ENCODE results near the gene EGR1. TPM values are rescaled to one million over a fixed set of nuclear protein-coding genes. Genes with fewer than 3 reads are reported as not detected.

EGR1 gene
- total and polyA plus RNA-seq, 2 donors (not counting 1 experiment from before 2014, with no cell fraction given): 13.7 to 212 TPM

DNA sequence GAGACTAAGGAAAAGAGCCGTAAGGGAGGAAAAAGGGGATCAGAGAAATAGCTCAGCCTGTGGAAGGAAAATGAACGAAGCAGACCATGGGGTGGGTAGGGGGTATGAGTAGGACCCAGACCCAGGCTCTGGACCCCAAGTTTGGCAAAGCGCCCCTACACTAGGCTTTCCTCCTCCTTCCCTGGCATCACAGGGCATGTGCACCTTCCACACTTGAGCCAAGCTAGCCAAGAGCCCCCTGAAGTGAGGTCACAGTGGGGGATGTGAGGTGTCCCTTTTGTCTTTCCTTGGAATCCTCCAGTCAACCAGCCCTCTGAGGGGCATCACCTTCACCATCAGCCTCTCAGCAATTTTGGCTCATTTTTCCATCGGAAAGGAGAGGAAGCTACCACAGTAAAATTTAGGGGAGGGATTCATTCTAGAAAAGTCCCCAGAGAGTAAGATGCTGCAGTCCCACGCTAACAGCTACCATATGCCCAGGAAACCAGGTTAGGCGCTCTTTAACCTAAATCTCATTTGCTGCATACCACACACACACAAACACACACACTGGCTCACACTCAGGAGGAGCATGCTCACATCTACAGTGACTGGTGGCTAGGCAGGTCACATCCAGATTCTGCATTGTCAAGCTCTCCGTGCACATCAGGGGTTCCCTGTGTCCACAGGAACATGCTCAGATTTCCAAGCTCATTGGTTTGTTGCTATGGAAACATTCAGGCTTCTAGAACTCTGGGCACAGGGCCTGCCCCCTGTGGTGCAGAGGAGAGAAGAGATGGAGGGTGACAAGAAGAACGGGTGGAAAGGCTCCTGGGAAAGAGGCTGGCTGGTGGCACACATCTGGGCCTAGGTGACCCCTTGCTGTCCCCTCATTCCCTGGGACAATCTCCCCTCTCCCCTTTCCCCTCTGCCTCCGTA is 16.5 kb upstream of the EGR1 start:
- DNase-seq: no peak
- no peaks in the 10 kb centered on the region for H3K27me3 Mint-ChIP-seq
- no peak overlapping the region for H3K4me3 Mint-ChIP-seq
- Histone ChIP-seq H3K4me2 (replicated peaks; ENCODE audit: low read depth, low read length, poor library complexity, severe bottlenecking) (no peak overlapping the region), H3K4me1 (ENCODE audit: control insufficient read depth in 2 of 2, insufficient read depth in 2 of 2, low read length in 2 of 2) (peaks cover 3 to 8% of the 10 kb centered on the region in 2 donors), H3K27ac (ENCODE audit: low read length in 2 of 2) (no peak overlapping the region), H4K20me1 (ENCODE audit: control insufficient read depth, insufficient read depth, low read length, poor library complexity, severe bottlenecking) (no peaks in the 10 kb centered on the region), H3K79me2 (ENCODE audit: control insufficient read depth, insufficient read depth, low read length) (no peaks in the 10 kb centered on the region), H3K4me3 (ENCODE audit: control extremely low read depth in 1 of 5, extremely low read depth in 1 of 5, insufficient read depth in 1 of 5, low read depth in 2 of 5, low read length in 4 of 5) (no peak overlapping the region), H3K9ac (ENCODE audit: low read length) (no peak overlapping the region), H3K9me3 (ENCODE audit: control extremely low read depth in 1 of 3, control insufficient read depth in 2 of 3, insufficient read depth in 1 of 3, low read length in 2 of 3) (no peaks in the 10 kb centered on the region), H2AFZ (ENCODE audit: insufficient read depth, low read depth, low read length, poor library complexity, severe bottlenecking) (no peak overlapping the region), H3K36me3 (replicated peaks in 1 of 2; ENCODE audit: control extremely low read depth in 1 of 2, control insufficient read depth in 1 of 2, extremely low read depth in 1 of 2, insufficient read depth in 2 of 2, low read length in 1 of 2) (no peaks in the 10 kb centered on the region), H3K27me3 (replicated peaks in 1 of 4; ENCODE audit: control extremely low read depth in 1 of 4, control insufficient read depth in 3 of 4, insufficient read depth in 4 of 4, low read length in 3 of 4) (no peaks in the 10 kb centered on the region)
- no peaks in the 10 kb centered on the region for H3K9me3 Mint-ChIP-seq (ENCODE audit: insufficient read depth)
- WGBS (ENCODE audit: insufficient coverage): 87% methylated on average over 5 of the region's 9 CpGs
- peaks cover 6% of the 10 kb centered on the region for H3K4me1 Mint-ChIP-seq
- ChIA-PET POLR2A (interaction anchor here (0.6 kb wide), 1 partner anchor 66 kb away, joined by 7 read pairs; no protein-coding TSS in a partner anchor), CTCF (interaction anchor here (0.8 to 13.1 kb wide), 16 partner anchors 8 to 268 kb away, joined by 3 to 281 read pairs (median 6); partner anchors contain the start of genes EGR1, ETF1 and REEP2)
- ATAC-seq (ENCODE audit: low read depth): no peak
- TF ChIP-seq EZH2 (IDR thresholded peaks at IDR 0.05; ENCODE audit: borderline replicate concordance, insufficient read depth, low read depth, low read length, poor library complexity, severe bottlenecking): no peak
- TF ChIP-seq, protein P1, sequence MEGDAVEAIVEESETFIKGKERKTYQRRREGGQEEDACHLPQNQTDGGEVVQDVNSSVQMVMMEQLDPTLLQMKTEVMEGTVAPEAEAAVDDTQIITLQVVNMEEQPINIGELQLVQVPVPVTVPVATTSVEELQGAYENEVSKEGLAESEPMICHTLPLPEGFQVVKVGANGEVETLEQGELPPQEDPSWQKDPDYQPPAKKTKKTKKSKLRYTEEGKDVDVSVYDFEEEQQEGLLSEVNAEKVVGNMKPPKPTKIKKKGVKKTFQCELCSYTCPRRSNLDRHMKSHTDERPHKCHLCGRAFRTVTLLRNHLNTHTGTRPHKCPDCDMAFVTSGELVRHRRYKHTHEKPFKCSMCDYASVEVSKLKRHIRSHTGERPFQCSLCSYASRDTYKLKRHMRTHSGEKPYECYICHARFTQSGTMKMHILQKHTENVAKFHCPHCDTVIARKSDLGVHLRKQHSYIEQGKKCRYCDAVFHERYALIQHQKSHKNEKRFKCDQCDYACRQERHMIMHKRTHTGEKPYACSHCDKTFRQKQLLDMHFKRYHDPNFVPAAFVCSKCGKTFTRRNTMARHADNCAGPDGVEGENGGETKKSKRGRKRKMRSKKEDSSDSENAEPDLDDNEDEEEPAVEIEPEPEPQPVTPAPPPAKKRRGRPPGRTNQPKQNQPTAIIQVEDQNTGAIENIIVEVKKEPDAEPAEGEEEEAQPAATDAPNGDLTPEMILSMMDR (IDR thresholded peaks at IDR 0.05): no peak
- no peak overlapping the region for H3K27ac Mint-ChIP-seq
- intact Hi-C loops (cut with micrococcal nuclease): no loop called here

Data from B cell (primary cell).